HG02642 (cell line): ENCODE measurements around the gene COA1.
A peak's percentile ranks its signal among the peaks of the same experiment; 100 is the strongest.
"Not testable (repeated sequence)": the region's sequence is repeated elsewhere in the genome, so short reads cannot be mapped to it uniquely, and the experiment has no call there.

Experiments used
- ATAC-seq: cut with Tn5 transposase; IDR thresholded peaks from one replicate; pipeline ENCODE4 v1.9.1; 2021; ENCODE audit warnings: mild to moderate bottlenecking; ENCODE audit not compliant: unreplicated experiment, poor library complexity

Gene COA1

GRCh38 chr7:43637114-43637806 is 92.1 kb downstream of the COA1 start:
- no peak for ATAC-seq

GRCh38 chr7:43636093-43636492 is 93.2 kb downstream of the COA1 start:
- no peak for ATAC-seq

GRCh38 chr7:43634384-43634783 is 94.9 kb downstream of the COA1 start:
- no peak for ATAC-seq

- ATAC-seq = no peak
Measured at GRCh38 chr7:43632746-43633145, 96.6 kb downstream of the COA1 start.

- no peak for ATAC-seq
Measured at GRCh38 chr7:43631559-43631958, 97.8 kb downstream of the COA1 start.

- no peak for ATAC-seq
Measured at GRCh38 chr7:43630482-43630881, 98.8 kb downstream of the COA1 start.

- no peak for ATAC-seq
Measured at GRCh38 chr7:43629857-43630256, 99.5 kb downstream of the COA1 start.

GRCh38 chr7:43628431-43628830 is 100.9 kb downstream of the COA1 start:
- no peak for ATAC-seq

- not testable (repeated sequence) for ATAC-seq
Measured at GRCh38 chr7:43627798-43628197, 101.5 kb downstream of the COA1 start.

GRCh38 chr7:43626695-43627094 is 102.6 kb downstream of the COA1 start:
- no peak for ATAC-seq

GRCh38 chr7:43625980-43626379 is 103.3 kb downstream of the COA1 start:
- ATAC-seq = no peak

GRCh38 chr7:43625453-43625852 is 103.9 kb downstream of the COA1 start:
- peak; percentile 51 for ATAC-seq

GRCh38 chr7:43624156-43624555 is 105.2 kb downstream of the COA1 start:
- no peak for ATAC-seq

GRCh38 chr7:43621729-43622448 is 107.4 kb downstream of the COA1 start:
- no peak for ATAC-seq

GRCh38 chr7:43619213-43620012 is 109.9 kb downstream of the COA1 start:
- ATAC-seq = no peak

- no peak for ATAC-seq
Measured at GRCh38 chr7:43618073-43618472, 111.2 kb downstream of the COA1 start.

GRCh38 chr7:43616977-43617376 is 112.3 kb downstream of the COA1 start:
- no peak for ATAC-seq

- no peak for ATAC-seq
Measured at GRCh38 chr7:43615558-43616145, 113.7 kb downstream of the COA1 start.

- peak; percentile 67 for ATAC-seq
Measured at GRCh38 chr7:43612599-43613589, 116.4 kb downstream of the COA1 start.

GRCh38 chr7:43612128-43612527 is 117.2 kb downstream of the COA1 start:
- ATAC-seq = no peak
